Liver (tissue), 3 donors: ENCODE measurements around the gene GASK1B.

Experiments
- CTCF ChIP-seq: fragments of 150-350 bp; IDR thresholded peaks from 2 replicates; pipeline ENCODE4 v1.5.1; 2017; ENCODE audit warnings: improper control_type of control experiment, low read depth, low read length; ENCODE audit not compliant: missing input control
- FOXA1 ChIP-seq: IDR thresholded peaks from 2 replicates; pipeline ENCODE4 v1.6.1; 2016; ENCODE audit warnings: antibody characterized with exemption
- SP1 ChIP-seq: IDR thresholded peaks from 2 replicates; pipeline ENCODE4 v1.6.1; 2018; ENCODE audit warnings: antibody characterized with exemption, mild to moderate bottlenecking
- TF ChIP-seq, protein P1 (sequence below): IDR thresholded peaks from 2 replicates; pipeline ENCODE4 v1.6.1; 2016; ENCODE audit warnings: antibody characterized with exemption, mild to moderate bottlenecking
- donor health status: healthy.
- donor health status: healthy.

DNA sequence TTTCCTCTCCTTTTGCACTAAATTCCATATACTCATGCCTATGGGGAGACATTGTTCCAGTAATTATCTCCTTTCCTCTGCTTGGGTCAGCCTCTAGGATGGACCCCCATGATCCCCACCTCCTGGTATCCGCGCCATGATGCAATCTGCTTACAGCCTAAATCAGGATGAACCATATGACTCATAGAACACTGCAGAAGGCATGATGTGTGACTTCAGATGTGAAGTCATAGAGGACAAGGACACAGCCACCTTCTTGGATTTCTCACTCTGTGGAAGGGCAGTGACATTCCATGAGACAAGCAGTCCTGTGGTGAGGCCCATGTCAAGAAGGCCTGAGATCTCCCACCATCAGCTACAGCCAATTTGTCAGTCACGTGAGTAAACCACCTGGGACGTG is 28.5 kb upstream of the GASK1B start:
- TF ChIP-seq FOXA1 (no peak), CTCF (no peak), SP1 (no peak)
- TF ChIP-seq, protein P1, sequence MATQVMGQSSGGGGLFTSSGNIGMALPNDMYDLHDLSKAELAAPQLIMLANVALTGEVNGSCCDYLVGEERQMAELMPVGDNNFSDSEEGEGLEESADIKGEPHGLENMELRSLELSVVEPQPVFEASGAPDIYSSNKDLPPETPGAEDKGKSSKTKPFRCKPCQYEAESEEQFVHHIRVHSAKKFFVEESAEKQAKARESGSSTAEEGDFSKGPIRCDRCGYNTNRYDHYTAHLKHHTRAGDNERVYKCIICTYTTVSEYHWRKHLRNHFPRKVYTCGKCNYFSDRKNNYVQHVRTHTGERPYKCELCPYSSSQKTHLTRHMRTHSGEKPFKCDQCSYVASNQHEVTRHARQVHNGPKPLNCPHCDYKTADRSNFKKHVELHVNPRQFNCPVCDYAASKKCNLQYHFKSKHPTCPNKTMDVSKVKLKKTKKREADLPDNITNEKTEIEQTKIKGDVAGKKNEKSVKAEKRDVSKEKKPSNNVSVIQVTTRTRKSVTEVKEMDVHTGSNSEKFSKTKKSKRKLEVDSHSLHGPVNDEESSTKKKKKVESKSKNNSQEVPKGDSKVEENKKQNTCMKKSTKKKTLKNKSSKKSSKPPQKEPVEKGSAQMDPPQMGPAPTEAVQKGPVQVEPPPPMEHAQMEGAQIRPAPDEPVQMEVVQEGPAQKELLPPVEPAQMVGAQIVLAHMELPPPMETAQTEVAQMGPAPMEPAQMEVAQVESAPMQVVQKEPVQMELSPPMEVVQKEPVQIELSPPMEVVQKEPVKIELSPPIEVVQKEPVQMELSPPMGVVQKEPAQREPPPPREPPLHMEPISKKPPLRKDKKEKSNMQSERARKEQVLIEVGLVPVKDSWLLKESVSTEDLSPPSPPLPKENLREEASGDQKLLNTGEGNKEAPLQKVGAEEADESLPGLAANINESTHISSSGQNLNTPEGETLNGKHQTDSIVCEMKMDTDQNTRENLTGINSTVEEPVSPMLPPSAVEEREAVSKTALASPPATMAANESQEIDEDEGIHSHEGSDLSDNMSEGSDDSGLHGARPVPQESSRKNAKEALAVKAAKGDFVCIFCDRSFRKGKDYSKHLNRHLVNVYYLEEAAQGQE, result no peak
